Tibial nerve (tissue), 4 donors: ENCODE data around the gene NCK2.

Source experiments
- EP300 ChIP-seq, 2 donors: sonication (generic); formaldehyde crosslinking; IDR thresholded peaks; one replicate each; pipeline ENCODE4 v1.6.1; 2017; ENCODE audit warnings: antibody characterized with exemption in 2 of 2, mild to moderate bottlenecking in 1 of 2
- POLR2A ChIP-seq, 2 donors: fragments of 450-650 bp; IDR thresholded peaks; one replicate each; pipeline ENCODE4 v1.6.1; 2017; ENCODE audit warnings: antibody characterized with exemption in 2 of 2, mild to moderate bottlenecking in 2 of 2, moderate library complexity in 2 of 2
- TF ChIP-seq, protein P1 (sequence below), 5 experiments: fragments of 200-600 bp in 3 of 5; fragments of 450-650 bp in 2 of 5; sonication (generic) in 3 of 5; IDR thresholded peaks; one replicate each; pipeline ENCODE4 v1.5.1; 2016 to 2019; ENCODE audit warnings: antibody characterized with exemption in 5 of 5, mild to moderate bottlenecking in 3 of 5, moderate library complexity in 2 of 5

DNA sequence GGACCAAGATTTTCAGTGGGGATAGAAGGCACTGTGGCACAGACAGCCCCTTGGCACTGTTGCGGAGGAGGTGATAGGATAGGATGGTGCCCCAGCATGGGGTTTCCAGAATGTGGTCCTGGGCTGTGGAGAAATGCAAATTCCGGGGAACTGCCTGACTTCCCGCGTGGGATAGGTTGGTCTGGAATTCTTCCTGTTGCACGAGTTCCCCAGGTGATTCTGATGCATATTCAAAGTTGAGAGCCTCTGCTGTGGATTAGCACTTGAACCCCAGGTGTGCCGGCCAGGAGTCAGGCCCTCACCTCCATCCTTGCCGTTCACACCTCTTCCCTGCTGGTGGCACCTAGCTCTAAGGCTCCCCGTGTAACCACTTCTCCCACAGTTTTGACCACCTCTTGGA lies 15.5 kb downstream of the NCK2 start:
- TF ChIP-seq POLR2A (IDR thresholded peaks at IDR 0.05), result no peak
- no peak for TF ChIP-seq EP300 (IDR thresholded peaks at IDR 0.05)
- TF ChIP-seq, protein P1, sequence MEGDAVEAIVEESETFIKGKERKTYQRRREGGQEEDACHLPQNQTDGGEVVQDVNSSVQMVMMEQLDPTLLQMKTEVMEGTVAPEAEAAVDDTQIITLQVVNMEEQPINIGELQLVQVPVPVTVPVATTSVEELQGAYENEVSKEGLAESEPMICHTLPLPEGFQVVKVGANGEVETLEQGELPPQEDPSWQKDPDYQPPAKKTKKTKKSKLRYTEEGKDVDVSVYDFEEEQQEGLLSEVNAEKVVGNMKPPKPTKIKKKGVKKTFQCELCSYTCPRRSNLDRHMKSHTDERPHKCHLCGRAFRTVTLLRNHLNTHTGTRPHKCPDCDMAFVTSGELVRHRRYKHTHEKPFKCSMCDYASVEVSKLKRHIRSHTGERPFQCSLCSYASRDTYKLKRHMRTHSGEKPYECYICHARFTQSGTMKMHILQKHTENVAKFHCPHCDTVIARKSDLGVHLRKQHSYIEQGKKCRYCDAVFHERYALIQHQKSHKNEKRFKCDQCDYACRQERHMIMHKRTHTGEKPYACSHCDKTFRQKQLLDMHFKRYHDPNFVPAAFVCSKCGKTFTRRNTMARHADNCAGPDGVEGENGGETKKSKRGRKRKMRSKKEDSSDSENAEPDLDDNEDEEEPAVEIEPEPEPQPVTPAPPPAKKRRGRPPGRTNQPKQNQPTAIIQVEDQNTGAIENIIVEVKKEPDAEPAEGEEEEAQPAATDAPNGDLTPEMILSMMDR (IDR thresholded peaks at IDR 0.05), result no peak
